HEK293 (cell line): Measurements from ENCODE around the gene UBXN6.

Source experiments
- GLIS2 ChIP-seq: fragments of 450-650 bp; formaldehyde crosslinking; IDR thresholded peaks from 2 replicates; pipeline ENCODE4 v1.5.1; 2016; ENCODE audit warnings: missing biosample characterization, missing genetic modification characterization
- KLF1 ChIP-seq: fragments of 450-650 bp; formaldehyde crosslinking; IDR thresholded peaks from 2 replicates; pipeline ENCODE4 v1.5.1; 2016; ENCODE audit warnings: missing biosample characterization, missing genetic modification characterization
- KLF10 ChIP-seq: fragments of 450-650 bp; IDR thresholded peaks from 2 replicates; pipeline ENCODE4 v1.5.1; 2018; ENCODE audit warnings: missing biosample characterization, mild to moderate bottlenecking, missing genetic modification characterization
- PRDM4 ChIP-seq: fragments of 450-650 bp; formaldehyde crosslinking; IDR thresholded peaks from 2 replicates; pipeline ENCODE4 v1.5.1; 2017; ENCODE audit warnings: missing biosample characterization, missing genetic modification characterization
- YY1 ChIP-seq: fragments of 450-650 bp; formaldehyde crosslinking; IDR thresholded peaks from 2 replicates; pipeline ENCODE4 v1.5.1; 2018; ENCODE audit warnings: missing biosample characterization, missing genetic modification characterization
- ZBTB10 ChIP-seq: fragments of 450-650 bp; formaldehyde crosslinking; IDR thresholded peaks from 2 replicates; pipeline ENCODE4 v1.5.1; 2016; ENCODE audit warnings: missing biosample characterization, missing genetic modification characterization
- ZNF23 ChIP-seq: fragments of 450-650 bp; formaldehyde crosslinking; IDR thresholded peaks from 2 replicates; pipeline ENCODE4 v1.5.1; 2016; ENCODE audit warnings: missing biosample characterization, missing genetic modification characterization, borderline replicate concordance
- ZNF335 ChIP-seq: fragments of 450-650 bp; formaldehyde crosslinking; conservative IDR thresholded peaks from 2 replicates; pipeline ENCODE4 v1.5.1; 2016; ENCODE audit warnings: missing biosample characterization, missing genetic modification characterization
- ZNF488 ChIP-seq: fragments of 450-650 bp; formaldehyde crosslinking; IDR thresholded peaks from 2 replicates; pipeline ENCODE4 v1.5.1; 2016; ENCODE audit warnings: missing biosample characterization, missing genetic modification characterization
- ZNF768 ChIP-seq: fragments of 450-650 bp; formaldehyde crosslinking; IDR thresholded peaks from 2 replicates; pipeline ENCODE4 v1.5.1; 2018; ENCODE audit warnings: missing biosample characterization, mild to moderate bottlenecking, missing genetic modification characterization
- ZSCAN18 ChIP-seq: fragments of 450-650 bp; formaldehyde crosslinking; IDR thresholded peaks from 2 replicates; pipeline ENCODE4 v1.5.1; 2016; ENCODE audit warnings: missing biosample characterization, missing genetic modification characterization
- ZSCAN23 ChIP-seq: fragments of 450-650 bp; formaldehyde crosslinking; IDR thresholded peaks from 2 replicates; pipeline ENCODE4 v1.5.1; 2016; ENCODE audit warnings: missing biosample characterization, missing genetic modification characterization
- TF ChIP-seq, protein P1 (sequence below): fragments of 450-650 bp; formaldehyde crosslinking; conservative IDR thresholded peaks from 2 replicates; pipeline ENCODE4 v1.5.1; 2016; ENCODE audit warnings: low read depth, missing biosample characterization, missing genetic modification characterization
- TF ChIP-seq, protein P2 (sequence below): fragments of 450-650 bp; formaldehyde crosslinking; IDR thresholded peaks from 2 replicates; pipeline ENCODE4 v1.5.1; 2016; ENCODE audit warnings: missing biosample characterization, missing genetic modification characterization
- TF ChIP-seq, protein P3 (sequence below): fragments of 450-650 bp; formaldehyde crosslinking; IDR thresholded peaks from 2 replicates; pipeline ENCODE4 v1.5.1; 2017; ENCODE audit warnings: missing biosample characterization, missing genetic modification characterization
- TF ChIP-seq, protein P4 (sequence below): fragments of 450-650 bp; formaldehyde crosslinking; IDR thresholded peaks from 2 replicates; pipeline ENCODE4 v1.5.1; 2017; ENCODE audit warnings: missing biosample characterization, mild to moderate bottlenecking, missing genetic modification characterization, moderate library complexity
- TF ChIP-seq, protein P5 (sequence below): fragments of 450-650 bp; formaldehyde crosslinking; IDR thresholded peaks from 2 replicates; pipeline ENCODE4 v1.5.1; 2016; ENCODE audit warnings: missing biosample characterization, missing genetic modification characterization

Gene UBXN6

GRCh38 chr19:4472174-4472974 lies 14.8 kb upstream of the UBXN6 start, which contains the start of gene HDGFL2 (continued):
- TF ChIP-seq ZSCAN23 (tag by site-specific recombination) (no peak), ZBTB10 (tag by site-specific recombination) (peak; percentile 63; the same call in 1 of the 2 replicates), KLF10 (peak; percentile 9; the same call in 1 of the 2 replicates), ZNF488 (tag by site-specific recombination) (no peak), ZSCAN18 (tag by site-specific recombination) (no peak), ZNF23 (no peak), PRDM4 (tag by site-specific recombination) (no peak), ZNF768 (no peak), KLF1 (no peak), ZNF335 (peak; percentile 72), GLIS2 (tag by site-specific recombination) (peak; percentile 68; the same call in 1 of the 2 replicates), YY1 (tag by site-specific recombination) (no peak)
- TF ChIP-seq, protein P1, sequence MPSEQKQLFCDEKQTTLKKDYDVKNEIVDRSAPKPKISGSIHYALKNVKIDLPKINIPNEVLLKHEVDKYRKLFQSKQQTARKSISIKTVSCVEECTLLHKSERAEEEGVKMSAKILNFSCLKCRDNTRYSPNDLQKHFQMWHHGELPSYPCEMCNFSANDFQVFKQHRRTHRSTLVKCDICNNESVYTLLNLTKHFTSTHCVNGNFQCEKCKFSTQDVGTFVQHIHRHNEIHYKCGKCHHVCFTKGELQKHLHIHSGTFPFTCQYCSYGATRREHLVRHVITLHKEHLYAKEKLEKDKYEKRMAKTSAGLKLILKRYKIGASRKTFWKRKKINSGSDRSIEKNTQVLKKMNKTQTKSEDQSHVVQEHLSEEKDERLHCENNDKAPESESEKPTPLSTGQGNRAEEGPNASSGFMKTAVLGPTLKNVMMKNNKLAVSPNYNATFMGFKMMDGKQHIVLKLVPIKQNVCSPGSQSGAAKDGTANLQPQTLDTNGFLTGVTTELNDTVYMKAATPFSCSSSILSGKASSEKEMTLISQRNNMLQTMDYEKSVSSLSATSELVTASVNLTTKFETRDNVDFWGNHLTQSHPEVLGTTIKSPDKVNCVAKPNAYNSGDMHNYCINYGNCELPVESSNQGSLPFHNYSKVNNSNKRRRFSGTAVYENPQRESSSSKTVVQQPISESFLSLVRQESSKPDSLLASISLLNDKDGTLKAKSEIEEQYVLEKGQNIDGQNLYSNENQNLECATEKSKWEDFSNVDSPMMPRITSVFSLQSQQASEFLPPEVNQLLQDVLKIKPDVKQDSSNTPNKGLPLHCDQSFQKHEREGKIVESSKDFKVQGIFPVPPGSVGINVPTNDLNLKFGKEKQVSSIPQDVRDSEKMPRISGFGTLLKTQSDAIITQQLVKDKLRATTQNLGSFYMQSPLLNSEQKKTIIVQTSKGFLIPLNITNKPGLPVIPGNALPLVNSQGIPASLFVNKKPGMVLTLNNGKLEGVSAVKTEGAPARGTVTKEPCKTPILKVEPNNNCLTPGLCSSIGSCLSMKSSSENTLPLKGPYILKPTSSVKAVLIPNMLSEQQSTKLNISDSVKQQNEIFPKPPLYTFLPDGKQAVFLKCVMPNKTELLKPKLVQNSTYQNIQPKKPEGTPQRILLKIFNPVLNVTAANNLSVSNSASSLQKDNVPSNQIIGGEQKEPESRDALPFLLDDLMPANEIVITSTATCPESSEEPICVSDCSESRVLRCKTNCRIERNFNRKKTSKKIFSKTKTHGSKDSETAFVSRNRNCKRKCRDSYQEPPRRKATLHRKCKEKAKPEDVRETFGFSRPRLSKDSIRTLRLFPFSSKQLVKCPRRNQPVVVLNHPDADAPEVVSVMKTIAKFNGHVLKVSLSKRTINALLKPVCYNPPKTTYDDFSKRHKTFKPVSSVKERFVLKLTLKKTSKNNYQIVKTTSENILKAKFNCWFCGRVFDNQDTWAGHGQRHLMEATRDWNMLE: no peak
- TF ChIP-seq, protein P2, sequence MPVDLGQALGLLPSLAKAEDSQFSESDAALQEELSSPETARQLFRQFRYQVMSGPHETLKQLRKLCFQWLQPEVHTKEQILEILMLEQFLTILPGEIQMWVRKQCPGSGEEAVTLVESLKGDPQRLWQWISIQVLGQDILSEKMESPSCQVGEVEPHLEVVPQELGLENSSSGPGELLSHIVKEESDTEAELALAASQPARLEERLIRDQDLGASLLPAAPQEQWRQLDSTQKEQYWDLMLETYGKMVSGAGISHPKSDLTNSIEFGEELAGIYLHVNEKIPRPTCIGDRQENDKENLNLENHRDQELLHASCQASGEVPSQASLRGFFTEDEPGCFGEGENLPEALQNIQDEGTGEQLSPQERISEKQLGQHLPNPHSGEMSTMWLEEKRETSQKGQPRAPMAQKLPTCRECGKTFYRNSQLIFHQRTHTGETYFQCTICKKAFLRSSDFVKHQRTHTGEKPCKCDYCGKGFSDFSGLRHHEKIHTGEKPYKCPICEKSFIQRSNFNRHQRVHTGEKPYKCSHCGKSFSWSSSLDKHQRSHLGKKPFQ (tag by site-specific recombination): no peak
- TF ChIP-seq, protein P3, sequence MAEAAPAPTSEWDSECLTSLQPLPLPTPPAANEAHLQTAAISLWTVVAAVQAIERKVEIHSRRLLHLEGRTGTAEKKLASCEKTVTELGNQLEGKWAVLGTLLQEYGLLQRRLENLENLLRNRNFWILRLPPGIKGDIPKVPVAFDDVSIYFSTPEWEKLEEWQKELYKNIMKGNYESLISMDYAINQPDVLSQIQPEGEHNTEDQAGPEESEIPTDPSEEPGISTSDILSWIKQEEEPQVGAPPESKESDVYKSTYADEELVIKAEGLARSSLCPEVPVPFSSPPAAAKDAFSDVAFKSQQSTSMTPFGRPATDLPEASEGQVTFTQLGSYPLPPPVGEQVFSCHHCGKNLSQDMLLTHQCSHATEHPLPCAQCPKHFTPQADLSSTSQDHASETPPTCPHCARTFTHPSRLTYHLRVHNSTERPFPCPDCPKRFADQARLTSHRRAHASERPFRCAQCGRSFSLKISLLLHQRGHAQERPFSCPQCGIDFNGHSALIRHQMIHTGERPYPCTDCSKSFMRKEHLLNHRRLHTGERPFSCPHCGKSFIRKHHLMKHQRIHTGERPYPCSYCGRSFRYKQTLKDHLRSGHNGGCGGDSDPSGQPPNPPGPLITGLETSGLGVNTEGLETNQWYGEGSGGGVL (tag by site-specific recombination): no peak
- TF ChIP-seq, protein P4, sequence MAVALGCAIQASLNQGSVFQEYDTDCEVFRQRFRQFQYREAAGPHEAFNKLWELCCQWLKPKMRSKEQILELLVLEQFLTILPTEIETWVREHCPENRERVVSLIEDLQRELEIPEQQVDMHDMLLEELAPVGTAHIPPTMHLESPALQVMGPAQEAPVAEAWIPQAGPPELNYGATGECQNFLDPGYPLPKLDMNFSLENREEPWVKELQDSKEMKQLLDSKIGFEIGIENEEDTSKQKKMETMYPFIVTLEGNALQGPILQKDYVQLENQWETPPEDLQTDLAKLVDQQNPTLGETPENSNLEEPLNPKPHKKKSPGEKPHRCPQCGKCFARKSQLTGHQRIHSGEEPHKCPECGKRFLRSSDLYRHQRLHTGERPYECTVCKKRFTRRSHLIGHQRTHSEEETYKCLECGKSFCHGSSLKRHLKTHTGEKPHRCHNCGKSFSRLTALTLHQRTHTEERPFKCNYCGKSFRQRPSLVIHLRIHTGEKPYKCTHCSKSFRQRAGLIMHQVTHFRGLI (tag by site-specific recombination): no peak
- TF ChIP-seq, protein P5, sequence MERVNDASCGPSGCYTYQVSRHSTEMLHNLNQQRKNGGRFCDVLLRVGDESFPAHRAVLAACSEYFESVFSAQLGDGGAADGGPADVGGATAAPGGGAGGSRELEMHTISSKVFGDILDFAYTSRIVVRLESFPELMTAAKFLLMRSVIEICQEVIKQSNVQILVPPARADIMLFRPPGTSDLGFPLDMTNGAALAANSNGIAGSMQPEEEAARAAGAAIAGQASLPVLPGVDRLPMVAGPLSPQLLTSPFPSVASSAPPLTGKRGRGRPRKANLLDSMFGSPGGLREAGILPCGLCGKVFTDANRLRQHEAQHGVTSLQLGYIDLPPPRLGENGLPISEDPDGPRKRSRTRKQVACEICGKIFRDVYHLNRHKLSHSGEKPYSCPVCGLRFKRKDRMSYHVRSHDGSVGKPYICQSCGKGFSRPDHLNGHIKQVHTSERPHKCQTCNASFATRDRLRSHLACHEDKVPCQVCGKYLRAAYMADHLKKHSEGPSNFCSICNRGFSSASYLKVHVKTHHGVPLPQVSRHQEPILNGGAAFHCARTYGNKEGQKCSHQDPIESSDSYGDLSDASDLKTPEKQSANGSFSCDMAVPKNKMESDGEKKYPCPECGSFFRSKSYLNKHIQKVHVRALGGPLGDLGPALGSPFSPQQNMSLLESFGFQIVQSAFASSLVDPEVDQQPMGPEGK (tag by site-specific recombination): peak; percentile 51; the same call in 1 of the 2 replicates
